Transverse colon (tissue), 4 donors: Measurements from ENCODE around the gene HNRNPF.

Source experiments
- EP300 ChIP-seq: sonication (generic); formaldehyde crosslinking; IDR thresholded peaks from one replicate; pipeline ENCODE4 v1.6.1; 2017; ENCODE audit warnings: antibody characterized with exemption, low read depth
- POLR2AphosphoS5 ChIP-seq, 3 donors: sonication (generic); formaldehyde crosslinking; IDR thresholded peaks; one replicate each; pipeline ENCODE4 v1.6.1; 2016; ENCODE audit warnings: antibody characterized with exemption in 3 of 3
- TF ChIP-seq, protein P1 (sequence below), 5 experiments: fragments of 200-600 bp in 3 of 5; fragments of 450-650 bp in 2 of 5; sonication (generic) in 3 of 5; IDR thresholded peaks; 1 replicate in 2 of 5; 2 replicates in 3 of 5; pipeline ENCODE4 v1.5.1; 2016 to 2017; ENCODE audit warnings: antibody characterized with exemption in 5 of 5, inconsistent platforms in 3 of 5, mild to moderate bottlenecking in 2 of 5, moderate library complexity in 1 of 5

DNA sequence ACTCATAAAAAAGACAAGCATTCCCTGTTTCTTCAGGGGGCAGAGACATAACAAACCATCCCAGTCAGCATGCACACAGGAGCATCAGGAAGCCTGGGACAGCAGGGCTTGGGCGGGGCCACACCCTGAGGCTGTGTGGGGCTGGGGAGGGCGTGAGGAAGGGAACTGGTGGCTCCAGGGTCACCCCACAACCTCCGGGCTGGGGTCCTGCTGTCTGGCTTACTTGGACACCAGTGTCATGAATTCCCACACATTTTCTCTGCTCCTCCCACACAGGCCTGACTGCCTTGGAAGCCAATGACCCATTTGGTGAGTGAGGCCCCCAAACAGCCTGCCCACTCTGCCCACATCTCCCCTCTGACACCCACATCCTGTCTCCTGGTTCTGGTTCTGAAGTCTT lies 34.8 kb downstream of the HNRNPF start:
- TF ChIP-seq POLR2AphosphoS5 (IDR thresholded peaks at IDR 0.05) (no peak), EP300 (no peak)
- TF ChIP-seq, protein P1, sequence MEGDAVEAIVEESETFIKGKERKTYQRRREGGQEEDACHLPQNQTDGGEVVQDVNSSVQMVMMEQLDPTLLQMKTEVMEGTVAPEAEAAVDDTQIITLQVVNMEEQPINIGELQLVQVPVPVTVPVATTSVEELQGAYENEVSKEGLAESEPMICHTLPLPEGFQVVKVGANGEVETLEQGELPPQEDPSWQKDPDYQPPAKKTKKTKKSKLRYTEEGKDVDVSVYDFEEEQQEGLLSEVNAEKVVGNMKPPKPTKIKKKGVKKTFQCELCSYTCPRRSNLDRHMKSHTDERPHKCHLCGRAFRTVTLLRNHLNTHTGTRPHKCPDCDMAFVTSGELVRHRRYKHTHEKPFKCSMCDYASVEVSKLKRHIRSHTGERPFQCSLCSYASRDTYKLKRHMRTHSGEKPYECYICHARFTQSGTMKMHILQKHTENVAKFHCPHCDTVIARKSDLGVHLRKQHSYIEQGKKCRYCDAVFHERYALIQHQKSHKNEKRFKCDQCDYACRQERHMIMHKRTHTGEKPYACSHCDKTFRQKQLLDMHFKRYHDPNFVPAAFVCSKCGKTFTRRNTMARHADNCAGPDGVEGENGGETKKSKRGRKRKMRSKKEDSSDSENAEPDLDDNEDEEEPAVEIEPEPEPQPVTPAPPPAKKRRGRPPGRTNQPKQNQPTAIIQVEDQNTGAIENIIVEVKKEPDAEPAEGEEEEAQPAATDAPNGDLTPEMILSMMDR (IDR thresholded peaks at IDR 0.05): no peak
